Kidney (tissue), 14 donors: Measurements from ENCODE around the gene UBA1. TPM values are rescaled to one million over a fixed set of nuclear protein-coding genes. Genes with fewer than 3 reads are reported as not detected.

ENCODE experiments used
- DNase-seq, 5 donors: peaks; one replicate each; pipeline ENCODE4 v3.0.0-alpha.2; 2013 to 2020
- FAIRE-seq: peaks from 2 replicates; lab custom pipeline; 2012; peaks lifted over from hg19 to GRCh38; lab: Jason Lieb, UNC
- H3K27ac ChIP-seq, 2 donors: one replicate each; pipeline ENCODE4 v1.7.0; 2013; ENCODE audit warnings: low read depth in 2 of 2, low read length in 2 of 2, inconsistent platforms in 1 of 2
- H3K27me3 ChIP-seq: one replicate; pipeline ENCODE4 v1.7.1; 2013; ENCODE audit warnings: low read length, inconsistent platforms; ENCODE audit not compliant: control insufficient read depth, insufficient read depth
- H3K36me3 ChIP-seq, 3 donors: one replicate each; pipeline versions ENCODE4 v1.7.0 to v1.7.1; 2013; ENCODE audit warnings: low read length in 3 of 3, control low read depth in 1 of 3, inconsistent platforms in 1 of 3; ENCODE audit not compliant: insufficient read depth in 3 of 3, control insufficient read depth in 2 of 3
- H3K4me1 ChIP-seq, 3 donors: one replicate each; pipeline versions ENCODE4 v1.7.0 to v1.7.1; 2013; ENCODE audit warnings: low read length in 3 of 3, inconsistent platforms in 1 of 3, low read depth in 1 of 3; ENCODE audit not compliant: control insufficient read depth in 2 of 3, insufficient read depth in 2 of 3
- H3K4me3 ChIP-seq, 3 donors: one replicate each; pipeline versions ENCODE4 v1.7.0 to v1.8.1; 2013; ENCODE audit warnings: low read length in 3 of 3, control low read depth in 1 of 3, inconsistent platforms in 1 of 3
- H3K9ac ChIP-seq, 3 donors: one replicate each; pipeline versions ENCODE4 v1.7.0 to v1.7.1; 2013; ENCODE audit warnings: low read length in 3 of 3, control low read depth in 1 of 3, inconsistent platforms in 1 of 3
- H3K9me3 ChIP-seq, 3 donors: one replicate each; pipeline versions ENCODE4 v1.7.0 to v1.7.1; 2013; ENCODE audit warnings: low read length in 3 of 3, control low read depth in 1 of 3, inconsistent platforms in 1 of 3; ENCODE audit not compliant: control insufficient read depth in 2 of 3, insufficient read depth in 1 of 3
- CTCF ChIP-seq: IDR thresholded peaks from 3 replicates; pipeline ENCODE4 v1.5.1; 2012; ENCODE audit warnings: mild to moderate bottlenecking, moderate library complexity, borderline replicate concordance; ENCODE audit not compliant: insufficient read depth; ENCODE audit errors: extremely low read depth
- intact Hi-C: fragments of 100-400 bp; cut with DNase I; formaldehyde crosslinking; loops from one replicate; pipeline ENCODE4 v1.11.1; 2022
- polyA plus RNA-seq: library from polyadenylated mRNA; stranded (reverse); fragments of 350-450 nt; fragmentation: Illumina TruSeq; extraction: RNeasy Lipid Tissue Mini Kit (QIAGEN cat#74804); gene quantifications from one replicate; pipeline ENCODE4 v1.2.3, GENCODE V29; 2014; ENCODE audit warnings: low read depth, low replicate concordance; ENCODE audit not compliant: insufficient read depth
- total RNA-seq: library from RNA; stranded (reverse); fragmentation: NEBNext Ultra II Directional; extraction: Animal tissue kit (Norgen Biotek cat#: 25700); gene quantifications from one replicate; pipeline ENCODE4 v1.2.1, GENCODE V29; 2021
- donor health status: control.
- donor health status: control.
- donor health status: control.
- donor health status: control.
- donor health status: control.
- donor health status: DM: yes; HTN: yes; CAD: no.
- donor health status: Normal renal cell carcinoma (clear cell type).

UBA1 gene
- total and polyA plus RNA-seq, 2 donors from 2014 or later: 155 to 218 TPM

GRCh38 chrX:47191331-47191730, 2.3 kb upstream of the UBA1 start:
- Histone ChIP-seq H3K4me1 (peaks cover 0 to 13% (median 3%) of the 10 kb centered on the region in 3 donors), H3K36me3 (peaks cover 0 to 3% (median 0%) of the 10 kb centered on the region in 3 donors), H3K9me3 (no peaks in the 10 kb centered on the region), H3K9ac (peak overlapping the region in 2 of 3 donors; percentile 55 to 65), H3K27ac (peak overlapping the region in 1 of 2 donors; percentile 1), H3K4me3 (peak overlapping the region; percentile 36 to 69 (median 49)), H3K27me3 (peaks cover 13% of the 10 kb centered on the region)
- intact Hi-C loops: no loop called here
- TF ChIP-seq CTCF: no peak
- no peak for FAIRE-seq
- DNase-seq: peak in 3 of 5 donors; percentile 16 to 75 (median 29)

GRCh38 chrX:47191806-47192401, 1.7 kb upstream of the UBA1 start:
- peaks cover 0 to 18% (median 9%) of the 10 kb centered on the region in 3 donors for H3K4me1 ChIP-seq
- peaks cover 13% of the 10 kb centered on the region for H3K27me3 ChIP-seq
- no peak for TF ChIP-seq CTCF
- intact Hi-C loops: no loop called here
- FAIRE-seq (no peak), DNase-seq (peak in 1 of 5 donors; percentile 15)
- peak overlapping the region in 1 of 3 donors; percentile 55 for H3K9ac ChIP-seq
- H3K36me3 ChIP-seq: no peaks in the 10 kb centered on the region
- no peaks in the 10 kb centered on the region for H3K9me3 ChIP-seq
- peak overlapping the region in 2 of 3 donors; percentile 12 to 69 for H3K4me3 ChIP-seq
- H3K27ac ChIP-seq: no peak overlapping the region

GRCh38 chrX:47194194-47194787, 662 bp downstream of the UBA1 start:
- Histone ChIP-seq H3K4me3 (peak overlapping the region; percentile 62 to 91 (median 91)), H3K36me3 (peaks cover 0 to 10% (median 4%) of the 10 kb centered on the region in 3 donors), H3K4me1 (peaks cover 0 to 37% (median 19%) of the 10 kb centered on the region in 3 donors), H3K27me3 (peaks cover 7% of the 10 kb centered on the region), H3K9ac (peak overlapping the region; percentile 1 to 88 (median 88)), H3K9me3 (no peaks in the 10 kb centered on the region), H3K27ac (peak overlapping the region; percentile 92 to 93)
- FAIRE-seq (no peak), DNase-seq (peak in 1 of 5 donors; percentile 57)
- intact Hi-C loops: no loop called here
- no peak for TF ChIP-seq CTCF
